AG09319 (cell line): Measurements from ENCODE around the gene RPL18.
"Not testable (repeated sequence)": the region's sequence is repeated elsewhere in the genome, so short reads cannot be mapped to it uniquely, and the experiment has no call there.

Experiments
- DNase-seq: peaks from one replicate; pipeline ENCODE4 v3.0.0-alpha.2; 2010; ENCODE audit warnings: low read depth; ENCODE audit errors: extremely low read depth
- CTCF ChIP-seq: IDR thresholded peaks from 2 replicates; pipeline ENCODE4 v1.5.1; 2011; ENCODE audit warnings: low read depth, mild to moderate bottlenecking, inconsistent platforms, low read length, moderate library complexity

The RPL18 gene

GRCh38 chr19:48632692-48633147 is 13.7 kb upstream of the RPL18 start:
- no peak for DNase-seq
- no peak for TF ChIP-seq CTCF

DNA sequence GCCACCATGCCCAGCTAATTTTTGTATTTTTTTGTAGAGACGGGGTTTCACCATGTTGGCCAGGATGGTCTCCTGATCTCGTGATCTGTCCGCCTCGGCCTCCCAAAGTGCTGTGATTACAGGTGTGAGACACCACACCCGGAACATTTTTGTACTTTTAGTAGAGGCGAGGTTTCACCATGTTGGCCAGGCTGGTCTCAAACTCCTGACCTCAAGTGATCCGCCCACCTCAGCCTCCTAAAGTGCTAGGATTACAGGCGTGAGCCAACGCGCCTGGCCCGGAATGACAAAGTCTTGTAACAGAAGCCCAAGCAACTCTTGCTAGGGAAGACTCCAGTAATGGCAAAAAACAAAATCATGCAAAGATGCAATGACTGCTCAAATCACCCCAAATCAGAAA is 13.3 kb upstream of the RPL18 start:
- DNase-seq: not testable (repeated sequence)

GRCh38 chr19:48631225-48631624 is 12.2 kb upstream of the RPL18 start:
- no peak for DNase-seq
- no peak for TF ChIP-seq CTCF

DNA sequence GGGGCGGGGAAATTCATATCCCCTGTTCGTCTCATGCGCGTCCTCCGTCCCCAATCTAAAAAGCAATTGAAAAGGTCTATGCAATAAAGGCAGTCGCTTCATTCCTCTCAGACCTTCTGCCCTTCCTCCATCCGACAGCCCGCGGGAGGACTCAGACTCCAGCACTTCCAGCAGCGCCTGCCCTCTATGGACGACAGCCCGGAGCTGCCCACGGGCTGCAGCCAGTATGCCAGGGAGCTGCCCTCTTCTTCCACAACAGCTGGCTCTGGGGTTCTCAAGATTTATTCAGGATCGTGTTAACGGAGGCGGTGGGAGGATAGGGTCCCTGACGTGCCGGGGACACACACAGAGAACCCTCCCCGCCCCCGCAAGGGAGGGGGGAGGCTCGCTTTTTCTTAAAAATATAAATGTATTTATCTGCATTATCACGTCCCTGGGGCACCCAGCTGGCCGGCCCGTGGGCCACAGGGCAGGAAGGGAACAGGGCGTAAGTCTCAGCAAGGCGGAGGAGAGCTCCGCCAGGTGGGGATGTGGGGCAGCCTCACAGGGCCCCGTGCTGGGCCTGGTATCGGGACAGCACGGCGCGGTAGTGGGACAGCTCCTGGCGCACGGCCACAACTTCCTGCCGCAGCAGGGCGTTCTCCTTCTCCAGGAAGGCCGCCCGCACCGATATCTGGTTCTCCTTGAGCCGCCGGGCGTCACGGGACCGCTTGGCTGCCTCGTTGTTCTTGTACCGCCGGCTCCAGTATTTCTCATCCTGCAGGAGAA is 11.5 kb upstream of the RPL18 start:
- TF ChIP-seq CTCF: no peak
- DNase-seq: no peak

- TF ChIP-seq CTCF: no peak
- DNase-seq: no peak
These were observed 10.8 kb upstream of the RPL18 start for GRCh38 chr19:48629599-48630295.

DNA sequence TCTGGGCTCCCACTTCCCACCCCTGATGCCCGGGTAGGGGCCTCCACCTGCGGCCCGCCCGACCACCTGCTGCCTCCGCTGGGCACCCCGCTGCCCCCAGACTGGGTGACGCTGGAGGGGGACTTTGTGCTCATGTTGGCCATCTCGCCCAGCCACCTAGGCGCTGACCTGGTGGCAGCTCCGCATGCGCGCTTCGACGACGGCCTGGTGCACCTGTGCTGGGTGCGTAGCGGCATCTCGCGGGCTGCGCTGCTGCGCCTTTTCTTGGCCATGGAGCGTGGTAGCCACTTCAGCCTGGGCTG is 10.3 kb upstream of the RPL18 start:
- no peak for TF ChIP-seq CTCF

DNA sequence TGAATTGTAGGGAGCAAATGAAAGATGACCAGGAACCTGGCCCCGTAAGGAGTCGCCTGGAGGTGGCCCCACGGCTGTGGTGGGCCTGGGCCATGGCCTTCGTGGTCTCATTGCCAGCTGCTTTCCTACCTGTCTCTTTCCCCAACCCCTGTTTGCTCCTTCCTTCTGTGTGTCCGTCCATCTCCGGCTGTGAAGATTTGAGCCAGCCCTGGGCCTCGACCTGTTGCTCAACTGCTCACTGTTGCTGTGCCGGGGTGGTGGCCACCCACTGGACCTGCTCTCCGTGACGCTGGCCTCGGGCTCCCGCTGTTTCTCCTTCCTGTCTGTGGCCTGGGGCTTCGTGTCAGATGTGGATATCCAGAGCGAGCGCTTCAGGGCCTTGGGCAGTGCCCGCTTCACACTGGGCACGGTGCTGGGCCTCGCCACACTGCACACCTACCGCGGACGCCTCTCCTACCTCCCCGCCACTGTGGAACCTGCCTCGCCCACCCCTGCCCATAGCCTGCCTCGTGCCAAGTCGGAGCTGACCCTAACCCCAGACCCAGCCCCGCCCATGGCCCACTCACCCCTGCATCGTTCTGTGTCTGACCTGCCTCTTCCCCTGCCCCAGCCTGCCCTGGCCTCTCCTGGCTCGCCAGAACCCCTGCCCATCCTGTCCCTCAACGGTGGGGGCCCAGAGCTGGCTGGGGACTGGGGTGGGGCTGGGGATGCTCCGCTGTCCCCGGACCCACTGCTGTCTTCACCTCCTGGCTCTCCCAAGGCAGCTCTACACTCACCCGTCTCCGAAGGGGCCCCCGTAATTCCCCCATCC is 9.7 kb upstream of the RPL18 start:
- DNase-seq: no peak
- no peak for TF ChIP-seq CTCF

More for the DNA sequence above, 10.3 kb upstream of the RPL18 start:
- DNase-seq: no peak
